B cell (primary cell): ENCODE results near the gene SFMBT1.

Experiments used
- CTCF ChIP-seq: fragments of 200-600 bp; IDR thresholded peaks from one replicate; pipeline ENCODE4 v1.8.0; 2022; ENCODE audit warnings: antibody characterized with exemption, mild to moderate bottlenecking
- EZH2 ChIP-seq: IDR thresholded peaks from 2 replicates; pipeline ENCODE4 v1.6.1; 2012; ENCODE audit warnings: borderline replicate concordance, low read depth, mild to moderate bottlenecking, moderate library complexity, low read length; ENCODE audit not compliant: insufficient read depth, poor library complexity, severe bottlenecking

GRCh38 chr3:53039376-53039752, 6.5 kb downstream of the SFMBT1 start:
- TF ChIP-seq CTCF = no peak
- TF ChIP-seq EZH2 = no peak
